Activated T-helper 9 cell treated with anti-CD3 and anti-CD28 coated beads, Interleukin-2, amount 50 U/mL, for 16 hours (primary cell): ENCODE results near the gene HSPA1B.
"Not testable (repeated sequence)": the region's sequence is repeated elsewhere in the genome, so short reads cannot be mapped to it uniquely, and the experiment has no call there.

Experiments
- DNase-seq: peaks from one replicate; pipeline ENCODE4 v3.0.0-alpha.2; 2020; ENCODE audit warnings: low read depth

Gene HSPA1B

DNA sequence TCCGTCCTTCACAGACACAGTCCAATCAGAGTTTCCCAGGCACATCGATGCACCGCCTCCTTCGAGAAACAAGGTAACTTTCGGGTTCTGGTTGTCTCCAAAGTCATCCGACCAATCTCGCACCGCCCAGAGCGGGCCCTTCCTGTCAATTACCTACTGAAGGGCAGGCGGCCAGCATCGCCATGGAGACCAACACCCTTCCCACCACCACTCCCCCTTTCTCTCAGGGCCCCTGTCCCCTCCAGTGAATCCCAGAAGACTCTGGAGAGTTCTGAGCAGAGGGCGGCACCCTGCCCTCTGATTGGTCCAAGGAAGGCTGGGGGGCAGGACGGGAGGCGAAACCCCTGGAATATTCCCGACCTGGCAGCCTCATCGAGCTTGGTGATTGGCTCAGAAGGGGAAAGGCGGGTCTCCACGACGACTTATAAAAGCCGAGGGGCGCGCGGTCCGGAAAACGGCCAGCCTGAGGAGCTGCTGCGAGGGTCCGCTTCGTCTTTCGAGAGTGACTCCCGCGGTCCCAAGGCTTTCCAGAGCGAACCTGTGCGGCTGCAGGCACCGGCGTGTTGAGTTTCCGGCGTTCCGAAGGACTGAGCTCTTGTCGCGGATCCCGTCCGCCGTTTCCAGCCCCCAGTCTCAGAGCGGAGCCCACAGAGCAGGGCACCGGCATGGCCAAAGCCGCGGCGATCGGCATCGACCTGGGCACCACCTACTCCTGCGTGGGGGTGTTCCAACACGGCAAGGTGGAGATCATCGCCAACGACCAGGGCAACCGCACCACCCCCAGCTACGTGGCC lies at the start of gene HSPA1B:
TSS of gene HSPA1B (plus strand) at position 453 of the 794 bp plus-strand sequence. CDS start at position 666, 213 bp downstream.
- DNase-seq = peak; percentile 80

DNA sequence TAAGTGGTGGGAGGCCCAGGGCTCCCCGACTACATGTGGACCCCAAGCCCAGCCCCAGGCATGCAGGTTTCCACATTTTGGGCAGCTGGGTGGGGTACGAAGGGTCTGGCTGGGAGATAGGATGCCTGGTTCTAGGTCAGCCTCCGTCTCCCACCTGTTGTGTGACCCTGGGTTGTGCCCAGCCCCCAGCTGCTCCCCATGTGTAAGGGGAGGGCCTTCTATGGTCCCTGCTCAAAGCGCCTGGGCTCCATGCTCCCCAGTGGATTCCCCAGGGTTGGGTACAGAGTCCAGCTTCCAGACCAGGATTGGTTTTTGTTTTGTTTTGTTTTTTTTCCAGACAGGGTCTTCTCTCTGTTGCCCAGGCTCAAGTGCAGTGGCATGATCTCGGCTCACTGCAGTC lies 49.3 kb upstream of the HSPA1B start:
- no peak for DNase-seq

DNA sequence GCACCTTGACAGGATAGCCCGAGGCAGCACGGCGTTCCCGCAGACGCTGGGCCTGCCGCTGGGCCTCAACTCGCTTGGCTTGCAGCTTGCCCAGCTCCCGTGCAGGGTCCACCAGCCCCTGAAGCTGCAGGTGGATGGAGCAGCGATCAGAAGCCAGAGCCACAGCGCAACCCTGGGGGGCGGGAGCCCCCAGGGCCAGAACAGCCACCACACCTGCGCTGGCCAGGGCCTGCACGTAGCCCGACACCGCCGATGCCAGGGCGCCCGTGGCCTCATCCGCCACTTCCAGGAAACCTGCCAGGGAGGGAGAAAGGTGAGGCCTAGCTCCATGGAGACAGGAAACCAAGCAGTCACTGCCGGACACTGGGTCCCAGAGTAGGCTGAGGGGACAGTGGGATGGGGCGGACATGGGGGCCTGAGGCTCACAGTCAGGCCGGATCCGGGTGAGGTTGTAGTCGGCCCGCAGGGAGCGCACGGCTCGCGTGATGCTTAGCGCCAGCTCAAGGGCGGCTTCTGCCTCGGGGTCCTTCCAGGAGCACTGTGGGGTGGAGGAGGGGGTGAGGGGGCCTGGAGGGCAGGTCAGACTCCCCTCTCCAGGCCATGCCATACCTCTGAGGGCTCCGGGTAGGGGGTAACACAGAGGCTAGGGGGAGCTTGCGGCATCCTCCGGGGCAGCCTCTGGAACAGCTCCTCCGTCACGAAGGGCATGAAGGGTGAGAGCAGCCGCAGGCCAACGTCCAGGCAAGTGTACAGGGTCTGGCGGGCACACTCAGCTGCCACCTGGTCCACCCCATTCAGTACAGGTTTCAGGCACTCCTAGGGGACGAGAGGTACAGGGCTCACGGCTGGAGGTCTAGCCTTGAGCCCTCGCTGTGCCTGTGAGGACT lies 48.3 kb upstream of the HSPA1B start:
- DNase-seq = no peak

DNA sequence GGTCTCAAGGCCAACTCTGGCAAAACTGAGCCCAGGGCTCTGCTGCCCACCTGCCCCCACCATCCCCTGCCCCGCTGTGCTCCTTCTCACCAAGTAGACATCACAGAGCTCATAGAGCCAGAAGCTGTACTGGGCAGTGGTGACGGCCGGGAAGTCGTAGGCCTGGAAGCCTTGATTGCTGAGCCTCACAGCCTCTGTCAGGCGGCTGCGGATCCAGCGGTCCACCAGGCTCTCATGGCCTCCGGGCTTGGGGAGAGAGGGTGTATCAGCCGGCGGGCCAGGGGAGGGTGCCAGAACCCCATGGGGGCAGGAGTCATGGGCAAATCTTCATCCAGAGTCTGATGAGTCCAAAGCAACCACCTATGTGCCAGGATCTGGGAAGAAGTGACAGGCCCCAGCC lies 47.6 kb upstream of the HSPA1B start:
- DNase-seq = no peak

DNA sequence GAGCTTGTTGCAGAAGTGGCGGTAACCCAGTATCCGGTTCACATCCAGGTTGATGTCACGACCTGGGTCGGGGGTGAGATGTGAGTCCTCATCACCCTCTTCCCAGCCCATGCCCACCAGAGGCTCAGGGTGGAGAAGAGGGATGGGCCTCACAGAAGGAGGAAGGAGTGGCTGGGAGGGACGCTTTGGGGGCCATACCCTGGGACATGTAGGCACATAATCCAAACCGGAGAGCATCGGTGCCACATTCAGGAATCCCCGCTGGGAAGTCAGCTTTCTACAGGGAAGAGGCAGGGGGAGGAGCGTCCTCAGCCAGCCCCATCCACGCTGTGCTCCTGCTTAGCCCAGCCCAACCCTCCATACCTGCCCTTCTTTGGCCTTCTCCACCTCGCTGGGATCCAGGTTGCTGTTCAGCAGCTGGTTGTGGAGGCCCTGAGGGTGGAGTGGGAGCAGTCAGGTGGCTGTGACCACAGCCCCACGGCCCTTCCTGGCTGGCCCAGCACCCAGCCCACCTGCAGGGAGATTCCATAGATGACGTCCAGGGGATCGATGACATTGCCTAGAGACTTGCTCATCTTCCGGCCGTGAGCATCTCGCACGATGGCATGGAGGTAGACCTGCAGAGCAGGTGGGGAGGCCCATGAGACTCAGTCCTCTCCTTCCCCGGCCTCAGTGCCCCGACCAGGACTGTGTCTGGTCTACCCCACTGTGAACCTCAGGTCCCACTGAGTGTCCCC lies 46.9 kb upstream of the HSPA1B start:
- DNase-seq = no peak

DNA sequence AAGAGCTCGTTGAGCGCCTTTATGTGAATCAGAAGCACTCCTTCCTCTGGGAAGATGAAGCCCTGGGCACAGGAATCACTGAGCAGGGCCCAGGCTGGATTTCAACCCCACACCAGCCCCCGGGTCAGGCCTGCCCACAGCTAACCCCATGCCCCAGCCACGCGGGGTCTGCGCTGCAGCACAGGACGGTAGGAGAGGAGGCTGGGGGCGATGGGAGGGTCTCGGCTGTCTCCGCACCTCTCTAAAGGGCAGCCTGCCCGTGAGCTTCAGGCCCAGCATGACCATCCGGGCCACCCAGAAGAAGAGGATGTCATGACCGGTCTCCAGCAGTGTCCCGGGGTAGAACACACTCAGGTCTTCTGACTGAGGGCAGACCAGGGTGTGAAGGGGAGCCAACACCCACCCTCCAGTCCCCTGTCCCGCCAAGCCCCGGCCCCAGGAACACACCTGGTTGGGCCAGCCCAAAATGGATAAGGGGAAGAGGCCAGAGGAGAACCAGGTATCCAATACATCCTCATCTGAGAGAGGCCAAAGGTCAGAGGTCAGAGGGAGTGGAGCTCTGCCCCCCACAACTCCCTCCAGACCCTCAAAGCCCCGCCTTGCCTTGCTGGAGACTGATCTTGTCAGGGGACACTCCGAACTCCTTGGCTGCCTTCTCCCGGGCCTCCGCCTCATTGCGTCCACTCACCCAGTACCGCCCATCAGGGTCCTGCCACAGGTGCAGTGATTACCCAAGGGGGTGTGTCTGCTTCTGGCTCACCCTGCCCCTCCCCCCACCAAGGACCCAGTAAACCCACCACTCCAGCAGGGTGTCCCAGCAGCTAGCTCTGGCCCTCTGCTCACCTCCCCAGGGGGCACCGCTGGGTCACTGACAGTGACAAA lies 46.1 kb upstream of the HSPA1B start:
- no peak for DNase-seq

DNA sequence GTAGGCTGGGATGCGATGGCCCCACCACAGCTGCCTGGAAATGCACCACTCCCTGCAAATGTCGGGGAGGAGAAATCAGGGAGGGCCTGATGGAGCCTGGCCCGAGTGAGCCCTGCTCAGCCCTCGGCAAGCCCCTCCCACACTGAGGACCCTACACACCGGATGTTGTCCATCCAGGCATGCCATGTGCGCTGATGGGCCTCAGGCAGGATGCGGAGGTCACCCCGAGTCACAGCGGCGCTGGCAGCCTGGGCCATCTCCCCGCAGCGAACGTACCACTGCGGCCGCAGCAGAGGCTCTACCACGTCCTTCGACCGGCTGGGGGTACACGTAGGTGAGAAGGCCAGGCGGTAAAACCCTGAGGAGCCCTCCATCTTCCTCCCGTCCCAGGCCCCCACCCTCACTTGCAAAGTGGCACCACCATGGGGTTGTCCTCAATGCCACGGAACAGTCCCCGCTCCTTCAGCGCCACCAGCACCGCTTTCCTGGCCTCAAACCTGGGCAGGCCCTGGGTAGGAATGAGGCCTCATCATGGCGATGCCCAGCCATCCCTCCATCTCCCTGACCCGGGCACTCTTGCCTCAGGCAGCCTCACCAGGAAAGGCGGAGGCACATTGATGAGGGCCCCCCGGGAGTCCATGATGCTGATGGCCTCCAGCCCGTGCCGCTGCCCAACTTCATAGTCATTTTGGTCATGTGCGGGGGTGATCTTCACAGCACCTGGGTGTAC lies 45.2 kb upstream of the HSPA1B start:
- DNase-seq = no peak

DNA sequence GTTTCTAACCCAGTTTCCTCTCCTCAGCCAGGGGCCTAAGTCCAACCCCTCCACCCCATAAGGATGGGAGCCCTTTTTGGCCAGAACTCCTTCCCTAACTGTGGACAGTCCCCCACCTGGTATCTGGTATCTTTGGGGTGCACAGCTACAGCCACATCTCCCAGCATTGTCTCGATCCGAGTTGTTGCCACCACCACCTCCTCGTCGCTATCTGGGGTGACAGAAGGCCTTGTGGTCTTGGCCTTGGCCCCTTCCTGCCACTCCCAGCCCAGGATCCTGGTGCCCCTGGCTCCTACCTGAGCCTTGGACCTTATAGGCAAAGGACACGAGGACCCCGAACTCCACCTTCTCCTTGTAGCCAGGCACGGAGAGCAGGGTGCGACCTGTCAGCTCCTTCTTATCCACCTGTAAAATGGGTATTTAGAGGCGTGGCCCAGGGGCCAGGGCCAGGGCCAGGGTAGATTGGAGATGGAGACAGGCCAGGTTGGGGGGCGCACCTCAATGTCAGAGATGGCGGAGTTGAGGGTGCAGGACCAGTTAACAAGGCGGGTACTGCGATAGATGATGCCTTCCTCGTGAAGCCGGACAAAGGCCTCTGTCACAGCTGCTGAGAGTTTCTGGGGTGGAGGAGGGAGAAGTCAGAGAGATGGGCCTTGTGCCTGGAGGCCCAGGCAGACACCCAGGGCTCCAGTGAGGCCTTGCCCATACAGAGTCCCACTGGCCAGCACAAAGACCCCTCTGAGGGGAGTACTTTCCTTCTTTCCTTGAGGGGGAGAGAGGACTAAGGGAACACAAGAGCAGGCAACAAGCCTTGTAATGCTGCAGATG lies 43.2 kb upstream of the HSPA1B start:
- no peak for DNase-seq

DNA sequence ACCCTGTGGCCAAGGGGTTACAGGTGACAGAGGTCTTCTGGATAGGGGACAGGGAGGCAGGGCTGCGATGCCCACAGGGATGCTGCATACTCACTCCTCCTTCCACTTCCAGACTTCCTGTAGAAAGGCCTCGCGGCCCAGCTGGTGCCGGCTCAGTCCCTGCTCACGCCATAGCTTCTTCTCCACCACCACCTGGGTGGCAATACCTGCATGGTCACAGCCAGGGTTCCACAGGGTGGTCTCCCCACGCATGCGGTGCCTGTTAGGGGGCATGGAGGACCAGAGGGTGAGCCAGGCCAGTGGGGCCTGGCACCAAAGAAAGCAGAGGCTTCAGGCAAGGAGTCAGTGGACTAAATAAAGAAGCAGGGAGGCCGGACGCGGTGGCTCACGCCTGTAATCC lies 42.1 kb upstream of the HSPA1B start:
- DNase-seq = no peak

DNA sequence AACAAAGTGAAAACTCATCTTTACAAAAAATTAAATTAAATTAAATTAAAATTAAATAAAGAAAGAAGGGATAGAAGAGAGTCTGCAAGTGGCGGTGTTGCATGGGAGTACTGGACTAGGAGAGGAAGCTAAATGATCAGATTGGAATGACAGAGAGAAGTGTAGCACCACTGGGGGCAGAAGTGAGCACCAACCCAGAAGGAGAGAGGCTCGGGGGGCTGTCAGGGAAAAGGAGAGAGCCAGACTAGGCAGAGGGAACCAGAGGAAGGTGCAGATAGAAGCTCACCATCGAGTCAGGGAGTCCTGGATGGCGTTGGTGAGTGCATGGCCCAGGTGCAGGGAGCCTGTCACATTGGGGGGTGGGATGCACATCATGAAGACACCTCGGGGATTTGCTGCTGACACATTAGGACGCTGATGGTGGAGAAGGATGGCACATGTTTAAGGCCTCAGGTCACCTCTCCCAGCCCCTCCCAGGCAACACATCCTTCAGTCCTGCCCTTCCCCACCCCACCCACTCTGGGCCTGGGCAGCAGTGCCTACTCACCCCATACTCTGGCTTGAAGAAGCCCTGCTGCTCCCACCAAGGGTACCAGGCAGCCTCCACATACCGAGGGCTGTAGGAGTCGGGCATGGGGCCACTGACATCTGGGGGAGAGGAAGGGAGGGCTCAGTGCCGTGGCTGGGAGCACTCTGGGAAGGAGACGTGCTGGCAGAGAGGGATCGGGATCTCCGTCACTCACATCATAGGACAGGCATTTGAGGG lies 36.0 kb upstream of the HSPA1B start:
- DNase-seq = no peak

DNA sequence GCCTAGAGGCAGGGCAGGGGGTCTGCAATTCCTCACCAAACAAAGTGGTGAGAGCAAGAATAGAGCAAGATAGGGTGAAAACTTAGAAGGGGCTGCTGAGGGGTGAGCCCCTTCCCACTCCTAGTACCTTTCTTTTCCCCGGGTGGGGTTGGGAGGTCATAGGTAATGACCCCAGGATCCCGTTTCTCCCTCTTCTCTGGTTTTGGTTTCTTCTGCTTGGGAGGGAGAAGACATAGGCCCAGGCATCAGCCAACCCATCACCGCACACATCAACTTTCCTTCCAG lies 35.5 kb upstream of the HSPA1B start:
- no peak for DNase-seq

DNA sequence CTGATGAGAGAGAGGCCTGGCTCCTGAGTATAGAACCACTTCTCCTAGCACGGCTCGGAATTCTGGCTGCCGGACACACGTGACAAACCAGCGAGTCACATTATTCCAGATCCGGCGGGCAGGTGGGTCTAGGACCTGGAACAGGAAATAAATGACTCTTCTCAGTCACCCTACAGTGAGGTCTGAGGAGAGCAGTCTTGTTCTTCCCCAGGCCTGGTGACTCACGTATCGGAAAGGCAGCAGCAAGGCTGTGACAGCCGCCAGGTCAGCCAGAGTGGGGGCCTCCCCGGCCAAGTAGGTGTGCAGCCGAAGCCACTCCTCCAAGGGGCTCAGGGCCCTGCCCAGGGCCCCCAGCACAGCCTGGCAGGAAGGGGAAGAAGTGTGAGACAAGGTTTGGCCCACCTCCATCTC lies 34.8 kb upstream of the HSPA1B start:
- DNase-seq = no peak

DNA sequence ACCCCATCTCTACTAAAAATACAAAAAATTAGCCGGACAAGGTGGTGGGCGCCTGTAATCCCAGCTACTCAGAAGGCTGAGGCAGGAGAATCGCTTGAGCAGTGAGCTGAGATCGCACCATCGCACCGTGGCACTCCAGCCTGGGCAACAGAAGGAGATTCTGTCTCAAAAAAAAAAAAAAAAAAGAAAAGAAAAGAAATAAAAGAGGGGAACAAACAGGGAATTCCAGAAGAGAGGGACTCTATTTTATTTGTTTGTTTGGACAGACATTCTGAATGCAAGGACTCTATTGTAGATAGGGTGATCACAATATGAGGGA lies 33.7 kb upstream of the HSPA1B start:
- not testable (repeated sequence) for DNase-seq

DNA sequence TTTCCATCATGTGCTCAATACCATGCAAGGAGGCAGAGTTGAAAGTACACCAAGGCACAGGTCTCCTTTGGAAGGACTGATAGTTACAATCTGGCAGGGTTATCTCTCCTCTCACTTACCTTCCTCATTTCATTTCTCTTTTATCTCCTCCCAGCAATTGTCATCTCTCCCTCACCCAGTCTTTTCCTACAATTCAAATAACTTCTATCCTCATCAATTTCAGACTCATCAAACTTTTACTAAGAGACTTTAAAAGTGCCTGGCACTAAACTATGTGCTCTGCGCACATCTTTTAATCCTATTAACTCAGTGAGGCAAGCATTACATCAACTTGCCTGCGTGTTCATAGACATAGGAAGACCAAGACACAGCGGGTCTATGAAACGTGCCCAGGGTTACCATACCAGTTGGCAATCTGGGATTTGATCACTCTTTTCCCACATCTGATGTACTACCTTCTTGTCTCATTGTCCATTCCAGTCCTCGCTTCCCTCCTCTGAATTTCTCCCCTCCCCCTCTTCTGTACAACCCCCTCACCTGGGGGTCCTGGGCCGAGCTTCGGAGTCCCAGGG lies 33.2 kb upstream of the HSPA1B start:
- no peak for DNase-seq

DNA sequence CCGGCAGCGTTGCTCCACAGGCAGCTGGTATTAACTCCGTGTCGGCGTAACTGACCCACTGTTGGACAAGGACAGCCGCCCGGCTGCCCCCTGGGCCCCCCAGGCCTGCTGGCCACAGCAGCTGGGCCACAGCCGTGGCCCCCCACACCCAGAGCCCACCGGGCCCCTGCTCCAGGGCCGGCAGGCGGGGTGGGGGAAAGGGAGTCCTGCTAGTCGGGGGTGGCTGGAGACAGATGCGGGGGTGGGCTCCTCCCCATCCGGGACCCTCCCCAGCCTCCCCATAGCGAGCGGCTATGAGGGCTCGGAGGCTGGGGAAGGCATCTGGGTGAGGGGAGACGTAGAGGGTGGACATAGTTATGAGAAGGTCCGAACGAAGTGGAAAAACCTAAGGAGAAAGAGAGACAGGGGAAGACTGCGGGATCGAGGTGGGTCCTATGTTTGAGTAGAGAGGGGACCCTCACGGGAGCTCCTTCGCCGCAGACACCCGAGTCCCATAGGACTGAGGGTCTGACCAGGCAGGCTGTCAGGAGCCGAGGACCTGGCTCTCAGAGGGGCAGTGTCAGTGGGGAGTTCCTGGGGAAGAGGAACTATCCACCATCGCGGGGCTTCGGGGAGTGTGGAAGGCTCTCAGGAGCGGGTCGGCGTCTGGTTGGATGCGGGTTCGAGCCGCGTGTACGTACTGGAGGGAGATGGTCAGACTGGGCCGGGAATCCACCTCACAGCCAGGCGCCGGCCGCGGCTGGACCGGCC lies 32.5 kb upstream of the HSPA1B start:
- no peak for DNase-seq

DNA sequence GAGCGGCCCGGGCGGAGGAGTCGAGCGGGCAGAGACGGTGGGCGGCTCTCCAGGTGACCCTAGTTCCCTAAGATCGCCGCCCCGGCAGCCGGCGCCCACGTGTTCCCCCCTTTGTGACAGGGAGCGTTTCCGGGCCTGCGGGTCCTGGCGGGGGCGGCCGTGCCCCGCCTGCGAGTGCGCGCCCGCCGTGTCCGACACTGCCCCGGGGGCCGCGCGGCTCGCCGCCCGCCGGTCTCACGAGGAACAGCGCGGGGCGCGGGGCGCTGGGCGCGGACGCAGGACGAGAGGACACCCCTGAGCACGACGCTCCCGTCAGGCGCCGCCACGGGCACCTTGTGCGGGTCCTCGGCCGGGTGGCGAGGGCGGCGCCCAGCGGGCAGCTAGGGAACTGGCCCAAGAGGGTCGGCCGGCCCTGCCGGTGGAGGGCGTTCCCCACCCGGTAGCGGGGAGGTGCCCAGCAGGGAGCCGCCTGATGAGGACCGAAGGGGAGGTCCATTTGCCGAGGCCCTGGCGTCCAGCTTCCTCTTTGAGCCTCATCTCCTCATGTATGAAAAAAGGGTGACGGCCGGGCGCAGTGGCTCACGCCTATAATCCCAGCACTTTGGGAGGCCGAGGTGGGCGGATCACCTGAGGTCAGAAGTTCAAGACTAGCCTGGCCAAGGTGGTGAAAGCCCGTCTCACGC lies 31.8 kb upstream of the HSPA1B start, which contains the start of gene VARS1:
TSS of gene VARS1 (minus strand) at position 137 of the 683 bp plus-strand sequence. CDS start 535 bp downstream, outside the sequence.
- DNase-seq = peak; percentile 77

DNA sequence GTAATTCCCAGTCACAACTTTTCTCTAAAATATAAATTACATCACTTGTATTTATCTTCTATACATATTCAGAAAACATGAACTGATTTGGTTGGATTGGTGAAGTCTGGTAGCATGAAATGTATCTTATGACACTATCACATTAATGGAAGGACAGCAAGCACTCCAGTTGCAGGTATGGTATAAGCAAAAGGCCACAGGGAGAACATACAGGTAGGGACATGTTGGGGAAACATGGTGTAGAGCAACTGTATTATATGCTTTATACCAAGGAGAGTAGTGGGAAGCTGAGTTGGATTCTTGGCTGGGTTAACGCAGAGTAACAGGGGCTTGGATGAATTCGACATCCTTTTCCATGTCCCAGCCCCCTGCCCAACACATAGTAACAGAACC lies 30.5 kb upstream of the HSPA1B start:
- no peak for DNase-seq

DNA sequence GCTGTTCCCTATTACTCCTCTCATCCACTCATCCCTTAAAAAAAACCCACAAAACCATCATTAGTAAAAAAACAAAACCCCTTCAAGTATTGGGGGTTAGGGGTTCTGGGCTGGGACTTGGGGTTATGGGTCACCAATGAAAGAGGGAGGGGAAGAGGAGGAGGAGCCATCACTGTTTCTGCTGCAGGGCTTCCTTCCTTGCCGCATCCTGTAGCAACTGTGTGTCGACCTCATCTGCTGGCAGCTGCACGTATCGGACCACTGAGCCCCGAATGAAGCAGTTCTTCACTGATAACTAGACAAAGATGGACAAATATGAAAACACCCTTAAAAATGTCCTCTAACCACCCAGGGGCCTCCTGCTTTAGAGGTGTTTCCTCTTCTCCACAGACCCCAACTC lies 29.9 kb upstream of the HSPA1B start:
- DNase-seq = no peak
